Tibial nerve (tissue), 4 donors: Measurements from ENCODE around the gene GUCY2C.

Source experiments
- CTCF ChIP-seq, 5 experiments: fragments of 200-600 bp in 3 of 5; fragments of 450-650 bp in 2 of 5; sonication (generic) in 3 of 5; IDR thresholded peaks; one replicate each; pipeline ENCODE4 v1.5.1; 2016 to 2019; ENCODE audit warnings: antibody characterized with exemption in 5 of 5, mild to moderate bottlenecking in 3 of 5, moderate library complexity in 2 of 5
- EP300 ChIP-seq, 2 donors: sonication (generic); formaldehyde crosslinking; IDR thresholded peaks; one replicate each; pipeline ENCODE4 v1.6.1; 2017; ENCODE audit warnings: antibody characterized with exemption in 2 of 2, mild to moderate bottlenecking in 1 of 2
- POLR2A ChIP-seq, 2 donors: fragments of 450-650 bp; IDR thresholded peaks; one replicate each; pipeline ENCODE4 v1.6.1; 2017; ENCODE audit warnings: antibody characterized with exemption in 2 of 2, mild to moderate bottlenecking in 2 of 2, moderate library complexity in 2 of 2

DNA sequence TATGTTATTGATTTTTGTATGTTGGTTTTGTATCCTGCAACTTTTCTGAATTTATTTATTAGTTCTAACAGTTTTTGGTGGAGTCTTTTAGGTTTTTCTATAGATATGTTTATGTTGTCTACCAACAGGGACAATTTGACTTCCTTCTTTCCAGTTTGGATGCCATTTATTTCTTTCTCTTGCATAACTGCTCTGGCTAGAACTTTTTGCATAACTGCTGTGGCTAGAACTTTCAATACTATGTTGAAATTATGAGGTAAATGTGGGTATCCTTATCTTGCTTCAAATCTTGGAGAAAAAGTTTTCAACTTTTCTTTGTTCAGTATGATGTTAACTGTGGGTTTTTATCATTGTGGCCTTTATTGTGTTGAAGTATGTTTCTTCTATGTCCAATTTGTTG lies 88.8 kb downstream of the GUCY2C start:
- no peak for TF ChIP-seq CTCF (IDR thresholded peaks at IDR 0.05)
- no peak for TF ChIP-seq POLR2A (IDR thresholded peaks at IDR 0.05)
- TF ChIP-seq EP300 (IDR thresholded peaks at IDR 0.05): no peak
